Pancreas (tissue), 10 donors: Measurements from ENCODE around the gene PACRG. TPM values are rescaled to one million over a fixed set of nuclear protein-coding genes. Genes with fewer than 3 reads are reported as not detected.

Experiments
- ATAC-seq, 4 donors: fragments of 200-7000 bp; cut with Tn5 transposase; one replicate each; pipeline versions ENCODE4 v1.8.0 to v1.9.1; 2020; ENCODE audit warnings: mild to moderate bottlenecking in 4 of 4, moderate library complexity in 4 of 4
- DNase-seq, 6 donors: peaks; one replicate each; pipeline ENCODE4 v3.0.0-alpha.2; 2020
- FAIRE-seq: peaks from 2 replicates; lab custom pipeline; 2012; peaks lifted over from hg19 to GRCh38; lab: Jason Lieb, UNC
- H3K27ac ChIP-seq, 4 donors: fragments of 200-600 bp; sonication (generic); 1 replicate in 3 of 4; 2 replicates in 1 of 4; pipeline versions ENCODE4 v1.5.0 to v1.8.0; 2020
- H3K27me3 ChIP-seq, 4 donors: fragments of 200-600 bp; one replicate each; pipeline ENCODE4 v1.8.0; 2021
- H3K36me3 ChIP-seq, 3 donors: fragments of 200-600 bp; sonication (generic) in 1 of 3; one replicate each; pipeline versions ENCODE4 v1.5.0 to v1.8.0; 2020 to 2021
- H3K4me1 ChIP-seq, 3 donors: fragments of 200-600 bp; one replicate each; pipeline ENCODE4 v1.8.0; 2021
- H3K4me3 ChIP-seq, 4 donors: fragments of 200-600 bp; sonication (generic) in 2 of 4; one replicate each; pipeline versions ENCODE4 v1.5.0 to v1.8.0; 2020 to 2021
- H3K9me3 ChIP-seq, 4 donors: fragments of 200-600 bp; one replicate each; pipeline ENCODE4 v1.8.0; 2021
- CTCF ChIP-seq, 4 donors: fragments of 200-600 bp; sonication (generic) in 3 of 4; IDR thresholded peaks; one replicate each; pipeline versions ENCODE4 v1.5.0 to v1.8.0; 2021; ENCODE audit warnings: antibody characterized with exemption in 4 of 4
- WGBS, 2 donors: extraction: QIAGEN DNeasy Blood & Tissue Kit; methylation state at CpG; one replicate each; pipeline ENCODE4 v1.1.7; 2013; 5-methylcytosine and 5-hydroxymethylcytosine counted together
- intact Hi-C, 3 donors: fragments of 100-400 bp; cut with DNase I; formaldehyde crosslinking; loops; one replicate each; pipeline versions ENCODE4 v1.11.1 to v1.14.2; 2022
- polyA plus RNA-seq, 2 donors: library from polyadenylated mRNA; stranded (reverse); fragments of 200-250 nt; gene quantifications; one replicate each; pipeline ENCODE4 v1.2.3, GENCODE V29; 2013
- total RNA-seq, 6 donors: library from RNA; stranded (reverse); fragmentation: NEBNext Ultra II Directional in 4 of 6; extraction: Animal tissue kit (Norgen Biotek cat#: 25700) in 4 of 6; gene quantifications; one replicate each; pipeline versions ENCODE4 v1.2.1 to v1.2.4, GENCODE V29; 2021 to 2023
- donor health status: healthy with polysubstance abuse.
- donor health status: DM: no; HTN: no; CAD: no; lungs with moderate emphysema.
- donor health status: DM: no; HTN: no; CAD: no.
- donor health status: control.
- donor health status: control.
- donor health status: Bipolar disorder and iron deficiency.
- donor health status: DM: yes; HTN: yes; CAD: no.
- donor health status: DM: no; HTN: no; CAD: no.
- donor health status: DM: no; HTN: no; CAD: no.
- donor health status: DM: yes; HTN: yes; CAD: no.

The PACRG gene
- total and polyA plus RNA-seq, 8 donors: 2.5 to 7.1 (median 3.5) TPM

GRCh38 chr6:163170294-163170883 is 442.6 kb downstream of the PACRG start:
- Histone ChIP-seq H3K4me3 (no peak overlapping the region), H3K36me3 (no peaks in the 10 kb centered on the region), H3K9me3 (no peaks in the 10 kb centered on the region), H3K27ac (no peak overlapping the region), H3K4me1 (no peaks in the 10 kb centered on the region), H3K27me3 (no peaks in the 10 kb centered on the region)
- DNase-seq: no peak
- intact Hi-C loops: loop anchor here in 1 of 3 donors (10.0 kb wide), 1 partner anchor 1754 kb away; no protein-coding TSS in a partner anchor
- FAIRE-seq: no peak
- no peak for ATAC-seq
- 84 to 89% methylated on average over 14 of the region's 14 CpGs for WGBS, 2 donors
- peak; percentile 29 to 47 (median 36) for TF ChIP-seq CTCF (IDR thresholded peaks at IDR 0.05)

GRCh38 chr6:163173741-163174140 is 446.0 kb downstream of the PACRG start:
- ATAC-seq (no peak), DNase-seq (no peak), FAIRE-seq (no peak)
- Histone ChIP-seq H3K27me3 (no peaks in the 10 kb centered on the region), H3K36me3 (no peaks in the 10 kb centered on the region), H3K4me3 (no peak overlapping the region), H3K4me1 (peaks cover 0 to 4% (median 0%) of the 10 kb centered on the region in 3 donors), H3K9me3 (no peaks in the 10 kb centered on the region), H3K27ac (no peak overlapping the region)
- intact Hi-C loops: loop anchor here in 1 of 3 donors (10.0 kb wide), 1 partner anchor 1751 kb away; no protein-coding TSS in a partner anchor
- no peak for TF ChIP-seq CTCF (IDR thresholded peaks at IDR 0.05)
- WGBS, 2 donors: 83 to 89% methylated on average over 6 of the region's 6 CpGs

- ATAC-seq (no peak), DNase-seq (no peak), FAIRE-seq (no peak)
- no peak for TF ChIP-seq CTCF (IDR thresholded peaks at IDR 0.05)
- Histone ChIP-seq H3K27ac (no peak overlapping the region), H3K4me3 (no peak overlapping the region), H3K4me1 (peaks cover 0 to 4% (median 0%) of the 10 kb centered on the region in 3 donors), H3K27me3 (no peaks in the 10 kb centered on the region), H3K9me3 (no peaks in the 10 kb centered on the region), H3K36me3 (no peaks in the 10 kb centered on the region)
- WGBS, 2 donors: 63 to 68% methylated on average over 4 of the region's 4 CpGs
- intact Hi-C loops: loop anchor here in 1 of 3 donors (10.0 kb wide), 1 partner anchor 1750 kb away; no protein-coding TSS in a partner anchor
Measured at GRCh38 chr6:163175301-163175700, 447.5 kb downstream of the PACRG start.

GRCh38 chr6:163176097-163176496 is 448.3 kb downstream of the PACRG start:
- TF ChIP-seq CTCF (IDR thresholded peaks at IDR 0.05): no peak
- FAIRE-seq: no peak
- Histone ChIP-seq H3K4me3 (no peak overlapping the region), H3K4me1 (peaks cover 0 to 4% (median 3%) of the 10 kb centered on the region in 3 donors), H3K36me3 (no peaks in the 10 kb centered on the region), H3K27ac (no peak overlapping the region), H3K9me3 (no peaks in the 10 kb centered on the region), H3K27me3 (no peaks in the 10 kb centered on the region)
- DNase-seq: no peak
- ATAC-seq: no peak
- WGBS, 2 donors: 58 to 61% methylated on average over 3 of the region's 3 CpGs
- intact Hi-C loops: loop anchor here in 1 of 3 donors (10.0 kb wide), 1 partner anchor 1749 kb away; no protein-coding TSS in a partner anchor

GRCh38 chr6:163177007-163177406 is 449.2 kb downstream of the PACRG start:
- ATAC-seq (no peak), FAIRE-seq (no peak), DNase-seq (no peak)
- 85 to 92% methylated on average over 4 of the region's 4 CpGs for WGBS, 2 donors
- Histone ChIP-seq H3K9me3 (no peaks in the 10 kb centered on the region), H3K27ac (no peak overlapping the region), H3K27me3 (no peaks in the 10 kb centered on the region), H3K4me1 (peaks cover 0 to 4% (median 3%) of the 10 kb centered on the region in 3 donors), H3K4me3 (no peak overlapping the region), H3K36me3 (no peaks in the 10 kb centered on the region)
- TF ChIP-seq CTCF (IDR thresholded peaks at IDR 0.05): no peak
- intact Hi-C loops: loop anchor here in 1 of 3 donors (10.0 kb wide), 1 partner anchor 1748 kb away; no protein-coding TSS in a partner anchor
